ENCODE results near the gene PSORS1C1. TPM values are rescaled to one million over a fixed set of nuclear protein-coding genes. Genes with fewer than 3 reads are reported as not detected.
"Not testable (repeated sequence)": the region's sequence is repeated elsewhere in the genome, so short reads cannot be mapped to it uniquely, and the experiment has no call there.

The PSORS1C1 gene
- total RNA-seq, 2 experiments from 2014 or later, result 0.18 to 0.33 TPM

- H3K36me3 Mint-ChIP-seq (ENCODE audit: low read depth); ATAC-seq; DNase-seq; H3K27ac Mint-ChIP-seq; POLR2A ChIA-PET; H3K4me3 Mint-ChIP-seq; H3K27me3 Mint-ChIP-seq; H3K9me3 Mint-ChIP-seq (ENCODE audit: low read depth); intact Hi-C loops (cut with DNase I, micrococcal nuclease): not testable (repeated sequence)
- peaks cover 10% of the 10 kb centered on the region for H3K4me1 Mint-ChIP-seq
- CTCF ChIA-PET, result interaction anchor here (0.5 to 1.4 kb wide), 2 partner anchors 12 to 413 kb away, joined by 3 to 4 read pairs; partner anchors contain the start of gene TCF19
Measured at GRCh38 chr6:31169858-31170599, 55.4 kb downstream of the PSORS1C1 start.

DNA sequence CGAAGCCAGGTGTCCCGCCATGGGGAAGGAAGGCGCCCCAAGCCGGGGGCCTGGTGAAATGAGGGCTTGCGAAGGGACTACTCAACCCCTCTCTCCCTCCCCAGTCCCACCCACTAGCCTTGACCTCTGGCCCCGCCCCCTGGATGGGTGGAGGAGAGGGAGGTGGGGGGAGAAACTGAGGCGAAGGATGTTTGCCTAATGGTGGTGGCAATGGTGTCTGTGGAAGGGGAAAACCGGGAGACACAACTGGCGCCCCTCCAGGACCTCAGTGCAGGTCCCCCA lies 55.9 kb downstream of the PSORS1C1 start, which contains the start of gene POU5F1:
TSS of gene POU5F1 (minus strand) at position 83 of the 282 bp plus-strand sequence. CDS start at position 21, 62 bp downstream.
- H3K9me3 Mint-ChIP-seq (ENCODE audit: low read depth), result no peaks in the 10 kb centered on the region
- CTCF ChIA-PET, result interaction anchor here (0.5 kb wide), 1 partner anchor 412 kb away, joined by 4 read pairs; no protein-coding TSS in a partner anchor
- ATAC-seq (no peak), DNase-seq (no peak)
- intact Hi-C loops (cut with DNase I, micrococcal nuclease), result no loop called here
- H3K27ac Mint-ChIP-seq, result no peak within 1 kb of the TSS
- H3K4me1 Mint-ChIP-seq, result peaks cover 5% of the 10 kb centered on the region
- no peak within 1 kb of the TSS for H3K4me3 Mint-ChIP-seq
- POLR2A ChIA-PET, result no interaction called here
- H3K36me3 Mint-ChIP-seq (ENCODE audit: low read depth), result no peaks in the 10 kb centered on the region
- no peaks in the 10 kb centered on the region for H3K27me3 Mint-ChIP-seq

- ChIA-PET POLR2A (no interaction called here), CTCF (interaction anchor here (1.2 kb wide), 1 partner anchor 44 kb away, joined by 4 read pairs; no protein-coding TSS in a partner anchor)
- ATAC-seq, result no peak
- no peaks in the 10 kb centered on the region for H3K9me3 Mint-ChIP-seq (ENCODE audit: low read depth)
- H3K27ac Mint-ChIP-seq, result no peak overlapping the region
- no peak overlapping the region for H3K4me3 Mint-ChIP-seq
- H3K4me1 Mint-ChIP-seq, result peaks cover under 1% of the 10 kb centered on the region
- no peak for DNase-seq
- H3K36me3 Mint-ChIP-seq (ENCODE audit: low read depth), result no peaks in the 10 kb centered on the region
- intact Hi-C loops (cut with DNase I, micrococcal nuclease), result no loop called here
- no peaks in the 10 kb centered on the region for H3K27me3 Mint-ChIP-seq
Measured at GRCh38 chr6:31170987-31171671, 56.5 kb downstream of the PSORS1C1 start.

GRCh38 chr6:31171931-31172905 lies 57.6 kb downstream of the PSORS1C1 start:
- CTCF ChIA-PET, result interaction anchor here (1.2 kb wide), 1 partner anchor 45 kb away, joined by 4 read pairs; no protein-coding TSS in a partner anchor
- ATAC-seq (no peak), DNase-seq (no peak)
- intact Hi-C loops (cut with DNase I, micrococcal nuclease), result no loop called here
- H3K27me3 Mint-ChIP-seq, result no peaks in the 10 kb centered on the region
- H3K27ac Mint-ChIP-seq, result no peak overlapping the region
- no peaks in the 10 kb centered on the region for H3K36me3 Mint-ChIP-seq (ENCODE audit: low read depth)
- H3K4me3 Mint-ChIP-seq, result no peak overlapping the region
- no peaks in the 10 kb centered on the region for H3K4me1 Mint-ChIP-seq
- POLR2A ChIA-PET, result no interaction called here
- H3K9me3 Mint-ChIP-seq (ENCODE audit: low read depth), result no peaks in the 10 kb centered on the region

GRCh38 chr6:31172973-31173384 lies 58.4 kb downstream of the PSORS1C1 start:
- intact Hi-C loops (cut with DNase I, micrococcal nuclease), result no loop called here
- H3K4me1 Mint-ChIP-seq, result peaks cover under 1% of the 10 kb centered on the region
- ChIA-PET POLR2A (no interaction called here), CTCF (no interaction called here)
- H3K36me3 Mint-ChIP-seq (ENCODE audit: low read depth), result no peaks in the 10 kb centered on the region
- ATAC-seq (no peak), DNase-seq (no peak)
- no peaks in the 10 kb centered on the region for H3K9me3 Mint-ChIP-seq (ENCODE audit: low read depth)
- H3K27ac Mint-ChIP-seq, result no peak overlapping the region
- no peaks in the 10 kb centered on the region for H3K27me3 Mint-ChIP-seq
- no peak overlapping the region for H3K4me3 Mint-ChIP-seq

DNA sequence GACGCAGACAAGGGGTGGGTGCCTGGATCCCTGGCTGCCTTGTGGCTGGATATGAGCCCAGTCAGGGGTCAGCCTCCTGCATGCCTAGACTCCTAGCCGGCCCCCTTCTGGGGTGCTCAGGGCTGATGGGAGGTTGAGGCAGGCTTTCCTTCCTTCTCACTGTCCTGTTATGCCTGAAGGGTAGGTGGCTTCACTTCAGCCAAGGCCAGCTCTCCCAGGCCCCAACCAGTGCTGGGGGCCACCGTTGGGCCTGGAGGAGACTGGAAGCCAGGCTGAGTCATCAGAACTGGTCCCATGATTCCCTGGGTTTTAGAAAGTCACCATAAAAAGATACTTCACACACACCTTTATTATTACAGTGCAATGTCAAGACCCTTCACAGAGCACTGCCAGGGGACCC lies 58.8 kb downstream of the PSORS1C1 start:
- Mint-ChIP-seq H3K4me3 (no peak overlapping the region), H3K27me3 (no peaks in the 10 kb centered on the region), H3K27ac (no peak overlapping the region), H3K9me3 (ENCODE audit: low read depth) (no peaks in the 10 kb centered on the region), H3K4me1 (peaks cover 5% of the 10 kb centered on the region), H3K36me3 (ENCODE audit: low read depth) (no peaks in the 10 kb centered on the region)
- POLR2A ChIA-PET, result no interaction called here
- CTCF ChIA-PET, result no interaction called here
- intact Hi-C loops (cut with DNase I, micrococcal nuclease), result no loop called here
- no peak for ATAC-seq
- DNase-seq, result no peak

DNA sequence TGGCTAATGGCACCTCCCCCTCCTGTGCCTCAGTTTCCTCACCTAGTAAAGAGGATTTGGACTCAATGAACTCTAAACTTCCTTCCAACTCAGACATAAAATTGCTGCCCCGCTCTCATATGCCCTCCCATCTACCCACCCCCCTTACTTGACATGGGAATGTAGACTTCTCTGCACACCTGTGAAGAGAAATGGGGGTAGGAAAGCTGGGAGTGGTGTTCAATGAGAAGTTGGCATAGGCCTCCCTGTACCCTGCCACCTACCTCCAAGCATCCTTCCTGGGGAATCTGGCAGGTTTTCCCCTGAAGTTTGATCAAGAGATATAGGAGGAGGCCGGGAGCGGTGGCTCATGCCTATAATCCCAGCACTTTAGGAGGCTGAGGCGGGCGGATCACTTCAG lies 59.8 kb downstream of the PSORS1C1 start:
- CTCF ChIA-PET, result no interaction called here
- Mint-ChIP-seq H3K27ac (no peak overlapping the region), H3K4me3 (no peak overlapping the region), H3K9me3 (ENCODE audit: low read depth) (no peaks in the 10 kb centered on the region), H3K4me1 (peaks cover 14% of the 10 kb centered on the region), H3K27me3 (no peaks in the 10 kb centered on the region), H3K36me3 (ENCODE audit: low read depth) (no peaks in the 10 kb centered on the region)
- intact Hi-C loops (cut with DNase I, micrococcal nuclease), result no loop called here
- DNase-seq, result no peak
- ATAC-seq, result no peak
- POLR2A ChIA-PET, result no interaction called here

- ChIA-PET POLR2A (no interaction called here), CTCF (interaction anchor here (0.6 to 1.5 kb wide), 3 partner anchors 16 to 410 kb away, joined by 3 to 5 read pairs (median 3); partner anchors contain the start of gene LST1)
- no peak for ATAC-seq
- Mint-ChIP-seq H3K36me3 (ENCODE audit: low read depth) (no peaks in the 10 kb centered on the region), H3K4me3 (no peak overlapping the region), H3K9me3 (ENCODE audit: low read depth) (no peaks in the 10 kb centered on the region), H3K27ac (no peak overlapping the region), H3K4me1 (peaks cover 22% of the 10 kb centered on the region), H3K27me3 (no peaks in the 10 kb centered on the region)
- DNase-seq, result no peak
- intact Hi-C loops (cut with DNase I, micrococcal nuclease), result no loop called here
Measured at GRCh38 chr6:31175971-31176370, 61.4 kb downstream of the PSORS1C1 start.

GRCh38 chr6:31178143-31179041 lies 63.8 kb downstream of the PSORS1C1 start:
- Mint-ChIP-seq H3K4me3 (no peak overlapping the region), H3K27ac (peak overlapping the region; percentile 44), H3K27me3 (no peaks in the 10 kb centered on the region), H3K9me3 (ENCODE audit: low read depth) (no peaks in the 10 kb centered on the region), H3K4me1 (peaks cover 22% of the 10 kb centered on the region), H3K36me3 (ENCODE audit: low read depth) (no peaks in the 10 kb centered on the region)
- POLR2A ChIA-PET, result no interaction called here
- ATAC-seq (peak; percentile 71), DNase-seq (peak; percentile 20)
- intact Hi-C loops (cut with DNase I, micrococcal nuclease), result no loop called here
- CTCF ChIA-PET, result interaction anchor here (0.6 kb wide), 1 partner anchor 18 kb away, joined by 3 read pairs; no protein-coding TSS in a partner anchor

DNA sequence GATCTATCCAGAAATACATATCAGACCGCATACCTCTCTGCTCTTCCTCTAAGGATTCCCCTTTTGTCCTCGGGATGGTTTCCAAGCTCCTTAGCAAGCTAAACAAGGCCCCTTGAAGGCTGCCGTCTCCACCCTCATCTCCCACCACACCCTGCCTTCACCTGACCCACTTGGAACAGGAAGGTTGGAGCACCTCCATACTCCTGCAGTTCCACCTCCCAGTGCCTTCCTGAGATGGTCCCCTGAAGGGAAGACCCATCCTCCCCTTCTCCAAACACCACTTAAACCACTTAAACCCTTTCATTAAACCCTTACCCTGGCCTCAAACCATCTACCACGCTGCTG lies 64.4 kb downstream of the PSORS1C1 start:
- ATAC-seq (no peak), DNase-seq (no peak)
- Mint-ChIP-seq H3K36me3 (ENCODE audit: low read depth) (no peaks in the 10 kb centered on the region), H3K27ac (peak overlapping the region; percentile 44), H3K27me3 (no peaks in the 10 kb centered on the region), H3K4me3 (peak overlapping the region; percentile 16), H3K4me1 (peaks cover 22% of the 10 kb centered on the region), H3K9me3 (ENCODE audit: low read depth) (no peaks in the 10 kb centered on the region)
- CTCF ChIA-PET, result interaction anchor here (0.6 kb wide), 1 partner anchor 18 kb away, joined by 3 read pairs; no protein-coding TSS in a partner anchor
- POLR2A ChIA-PET, result no interaction called here
- intact Hi-C loops (cut with DNase I, micrococcal nuclease), result no loop called here
